Erythroblast (primary cell): ENCODE measurements around the gene SDF2.
"Not testable (repeated sequence)": the region's sequence is repeated elsewhere in the genome, so short reads cannot be mapped to it uniquely, and the experiment has no call there.

Experiments
- GATA1 ChIP-seq: IDR thresholded peaks from 2 replicates; pipeline ENCODE4 v1.6.1; 2011; ENCODE audit warnings: low read depth, mild to moderate bottlenecking, control low read depth, low read length, moderate library complexity
- POLR2A ChIP-seq: IDR thresholded peaks from 2 replicates; pipeline ENCODE4 v1.6.1; 2011; ENCODE audit warnings: mild to moderate bottlenecking, low read length

DNA sequence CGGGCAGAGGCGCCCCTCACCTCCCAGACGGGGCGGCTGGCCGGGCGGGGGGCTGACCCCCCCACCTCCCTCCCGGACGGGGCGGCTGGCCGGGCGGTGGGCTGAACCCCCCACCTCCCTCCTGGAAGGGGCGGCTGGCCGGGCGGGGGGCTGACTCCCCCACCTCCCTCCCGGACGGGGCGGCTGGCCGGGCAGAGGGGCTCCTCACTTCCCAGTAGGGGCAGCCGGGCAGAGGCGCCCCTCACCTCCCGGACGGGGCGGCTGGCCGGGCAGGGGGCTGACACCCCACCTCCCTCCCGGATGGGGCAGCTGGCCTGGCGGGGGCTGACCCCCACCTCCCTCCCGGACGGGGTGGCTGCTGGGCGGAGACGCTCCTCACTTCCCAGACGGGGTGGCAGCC is 57.7 kb downstream of the SDF2 start:
- not testable (repeated sequence) for TF ChIP-seq POLR2A, GATA1
